Hematopoietic multipotent progenitor cell treated with erythropoietin and hydrocortisone succinate and interleukin-3 and kit ligand, for 15 days (in vitro differentiated cells): ENCODE measurements around the gene DNAJC11.
"Not testable (repeated sequence)": the region's sequence is repeated elsewhere in the genome, so short reads cannot be mapped to it uniquely, and the experiment has no call there.

Experiments used
- DNase-seq: peaks from one replicate; pipeline ENCODE4 v3.0.0-alpha.2; 2015; ENCODE audit warnings: low spot score

The DNAJC11 gene

DNA sequence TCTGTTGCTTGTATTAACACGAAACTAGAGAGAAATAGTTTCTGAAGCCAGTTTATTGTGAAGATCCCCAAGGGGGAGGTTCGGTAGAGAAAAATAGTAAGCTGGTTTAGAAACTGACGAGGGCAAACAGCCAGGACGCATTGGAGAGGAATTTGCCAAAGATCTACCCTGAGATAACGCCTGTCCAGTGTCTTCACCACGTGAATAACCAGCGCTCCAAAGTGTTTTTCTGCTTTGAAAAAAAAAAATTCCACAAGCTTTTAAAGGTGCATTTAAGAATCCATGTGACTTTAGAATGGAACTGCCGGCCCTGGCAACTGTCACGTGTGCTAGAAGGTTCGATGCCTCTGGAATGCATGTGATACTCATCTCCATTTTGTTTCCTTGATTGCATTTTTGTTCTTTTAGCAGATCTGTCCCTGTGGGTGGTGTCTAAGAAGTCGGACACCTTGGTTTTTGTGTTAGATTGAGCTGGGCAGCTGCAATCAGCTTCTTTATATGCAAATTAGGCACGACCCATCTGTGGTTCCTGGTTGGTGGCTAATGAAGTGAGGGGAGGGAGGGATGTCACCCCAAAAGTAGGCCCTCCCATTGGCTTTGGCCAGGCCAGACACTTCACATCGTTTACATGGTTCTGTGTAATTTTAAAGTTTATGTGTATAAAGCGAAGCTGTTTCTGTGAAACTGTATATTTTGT lies 78.2 kb downstream of the DNAJC11 start:
- DNase-seq, result no peak

DNA sequence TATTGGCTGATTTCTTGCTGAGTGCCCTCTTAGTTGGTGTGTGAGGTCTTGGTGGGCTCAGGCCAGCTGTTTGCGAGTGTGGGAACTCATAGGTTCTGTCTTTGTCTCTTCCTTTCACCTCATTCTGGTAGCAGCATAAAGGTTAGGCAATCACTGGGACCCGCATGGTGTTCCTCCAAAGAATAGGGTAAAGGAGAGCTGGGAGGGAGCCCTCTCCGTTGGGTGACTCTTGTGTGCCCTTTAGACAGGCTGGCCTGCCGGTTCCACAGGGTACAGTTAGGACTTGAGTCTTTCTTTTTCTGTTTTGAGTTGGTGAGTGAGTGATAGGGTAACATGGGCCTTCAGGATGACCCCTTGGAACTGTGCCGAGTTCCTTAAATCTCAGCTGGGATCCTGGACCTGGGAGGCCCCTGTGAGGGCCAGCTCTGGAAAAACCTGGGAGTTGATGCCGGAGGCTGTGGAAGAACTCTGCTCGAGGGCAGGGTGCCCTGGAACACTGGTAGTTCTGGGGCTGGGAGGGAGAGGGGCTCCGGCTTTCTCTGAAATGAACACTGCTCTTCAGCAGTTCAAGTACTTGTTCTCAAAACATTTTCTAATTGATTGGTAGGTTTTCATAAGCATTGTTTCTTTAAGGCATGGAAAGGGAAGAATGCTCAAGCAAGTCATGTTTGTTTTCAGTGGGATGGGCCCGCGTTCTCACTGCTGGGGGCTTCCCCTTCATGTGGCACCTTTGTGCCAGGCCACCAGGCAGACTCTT lies 79.0 kb downstream of the DNAJC11 start:
- DNase-seq, result no peak

DNA sequence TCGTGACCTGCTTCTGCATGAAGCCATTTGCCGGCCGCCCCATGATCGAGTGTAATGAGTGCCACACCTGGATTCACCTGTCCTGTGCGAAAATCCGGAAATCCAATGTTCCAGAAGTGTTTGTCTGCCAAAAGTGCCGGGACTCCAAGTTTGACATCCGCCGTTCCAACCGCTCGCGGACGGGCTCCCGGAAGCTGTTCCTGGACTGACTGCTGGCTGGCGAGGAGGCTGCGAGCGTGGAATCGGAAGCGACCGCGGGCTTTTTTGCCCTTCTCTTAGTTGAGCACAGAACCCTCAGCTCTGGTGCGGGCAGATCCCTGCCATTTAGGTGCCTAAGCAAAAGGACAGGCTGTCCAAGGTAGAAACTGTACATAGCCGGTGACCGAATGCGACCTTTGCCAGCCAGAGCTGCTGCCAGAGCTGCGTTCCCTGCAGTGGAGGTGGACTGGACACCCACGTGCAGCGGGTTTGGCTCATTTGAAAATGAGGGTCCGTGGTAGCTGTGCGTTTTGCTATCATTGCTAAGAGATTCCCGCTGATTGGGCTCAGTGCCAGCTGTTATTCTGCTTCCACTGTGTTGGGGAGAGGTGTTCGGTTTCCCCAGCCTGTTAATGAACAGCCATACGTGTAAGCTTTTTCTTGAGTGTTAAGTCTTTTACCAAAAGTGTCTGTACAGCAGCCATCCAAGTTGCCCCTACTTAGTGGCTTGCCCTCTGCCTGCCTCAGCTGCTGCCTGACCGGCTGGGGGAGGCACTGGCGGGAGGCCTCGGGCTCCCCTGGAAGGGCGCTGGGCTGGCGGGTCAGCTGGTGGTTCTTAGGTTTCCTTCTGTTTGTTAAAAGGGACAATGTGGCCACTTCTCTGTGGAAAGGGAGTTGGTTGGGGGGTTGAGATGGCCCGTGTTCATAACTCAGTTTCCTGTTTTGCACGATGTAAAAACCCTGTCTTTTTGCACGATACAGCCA lies 79.9 kb downstream of the DNAJC11 start:
- no peak for DNase-seq

DNA sequence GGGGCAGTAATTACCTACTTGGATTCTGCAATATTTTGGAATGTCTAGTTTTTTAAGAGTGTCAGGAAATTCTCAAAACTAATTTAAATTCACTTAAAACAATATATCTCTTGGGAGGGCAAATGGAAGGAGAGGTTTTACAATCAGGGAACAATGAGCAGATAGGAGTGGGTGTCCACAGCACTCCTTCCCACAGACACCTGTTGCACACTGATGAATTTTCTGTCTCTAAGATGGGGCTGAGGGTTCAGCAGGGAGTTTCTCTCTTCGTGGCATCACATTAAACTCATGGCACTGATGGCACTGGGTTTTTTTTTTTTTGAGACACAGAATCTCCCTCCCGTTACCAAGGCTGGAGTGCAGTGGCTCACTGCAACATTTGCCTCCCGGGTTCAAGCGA lies 82.6 kb downstream of the DNAJC11 start:
- no peak for DNase-seq

DNA sequence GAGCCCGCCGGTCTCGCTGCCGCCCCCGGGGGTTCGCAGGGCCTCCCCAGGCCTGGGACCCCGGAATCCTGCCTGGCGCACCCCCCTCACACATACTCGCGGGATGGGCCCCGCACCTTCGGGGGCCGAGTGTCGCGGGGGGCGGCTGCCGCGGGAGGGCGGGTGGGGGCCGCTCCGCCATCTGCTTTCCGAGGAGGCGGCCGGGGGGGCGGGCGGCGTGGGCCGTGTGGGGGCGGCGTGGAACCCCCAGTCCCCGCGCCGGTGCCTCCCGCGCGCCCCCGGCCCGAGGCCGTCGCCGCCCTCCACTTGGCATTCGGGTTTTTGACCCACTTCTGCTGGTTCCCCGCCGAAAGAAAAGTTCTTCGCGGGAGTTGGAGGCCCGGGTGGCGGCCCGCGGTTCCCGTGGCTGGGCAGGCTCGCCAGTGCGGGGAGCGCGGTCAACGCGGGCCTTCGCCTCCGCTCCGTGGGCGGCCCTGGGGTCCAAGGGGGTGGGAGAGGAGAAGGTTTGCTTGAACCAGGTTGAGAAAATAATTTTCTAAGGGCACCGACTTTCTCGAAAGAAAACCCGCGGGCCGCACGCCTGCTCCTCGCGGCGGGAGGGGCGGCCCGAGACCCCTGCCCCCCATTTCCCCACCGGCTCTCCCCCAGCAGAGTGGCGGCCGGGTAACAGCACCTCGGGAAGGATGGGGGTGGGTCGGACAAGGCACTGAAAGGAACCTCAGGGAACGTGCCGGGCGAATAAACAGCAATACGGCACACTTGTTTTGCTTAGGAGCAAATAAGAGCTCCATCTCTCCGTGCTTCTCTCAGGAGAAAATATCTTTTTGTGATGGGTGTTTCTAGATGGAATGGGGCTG lies 86.5 kb downstream of the DNAJC11 start:
- DNase-seq, result no peak

DNA sequence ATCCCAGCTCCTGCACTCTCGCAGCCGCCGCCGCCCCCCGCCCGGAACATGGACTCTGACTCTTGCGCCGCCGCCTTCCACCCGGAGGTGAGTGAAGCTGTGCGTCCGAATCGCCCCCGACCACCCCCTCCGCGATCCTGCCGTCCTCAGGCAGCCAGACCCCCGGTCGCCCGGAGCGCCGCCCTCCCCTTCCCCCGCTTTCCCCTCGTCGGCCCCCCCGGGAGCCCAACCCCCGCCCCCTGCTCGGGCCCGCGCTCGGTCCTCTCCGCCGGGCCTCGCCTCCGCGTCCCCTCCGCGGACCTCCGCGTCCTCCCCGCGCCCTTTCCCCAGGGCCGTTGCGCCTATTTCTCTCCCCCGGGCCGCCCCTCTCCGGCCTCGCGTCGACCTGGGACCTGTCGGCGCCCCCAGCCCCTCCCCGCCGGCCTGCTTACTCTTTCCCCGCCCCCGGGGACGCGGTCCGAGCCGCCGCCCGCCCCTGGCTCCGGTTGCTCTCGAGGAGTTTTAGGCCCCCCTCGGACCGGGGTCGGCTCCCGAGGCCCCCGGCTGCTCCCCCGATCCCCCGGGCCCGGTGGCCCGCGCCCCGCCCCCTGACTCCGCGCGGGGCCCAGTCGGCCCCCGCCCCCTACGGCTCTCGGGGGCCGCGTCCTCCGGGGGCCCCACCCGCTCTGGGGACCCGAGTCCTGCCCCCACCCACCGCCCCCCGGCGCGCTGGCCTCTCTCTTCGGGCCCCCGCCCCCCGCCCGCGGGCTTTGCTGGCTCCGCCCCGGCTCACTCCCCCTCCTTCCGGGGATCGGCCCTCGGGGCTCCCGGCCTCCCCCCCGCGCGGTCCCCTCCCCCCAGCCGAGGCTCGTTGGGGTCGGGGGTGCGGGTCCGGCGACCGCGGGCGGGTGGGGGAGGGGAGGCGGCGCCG lies 87.3 kb downstream of the DNAJC11 start:
- no peak for DNase-seq

DNA sequence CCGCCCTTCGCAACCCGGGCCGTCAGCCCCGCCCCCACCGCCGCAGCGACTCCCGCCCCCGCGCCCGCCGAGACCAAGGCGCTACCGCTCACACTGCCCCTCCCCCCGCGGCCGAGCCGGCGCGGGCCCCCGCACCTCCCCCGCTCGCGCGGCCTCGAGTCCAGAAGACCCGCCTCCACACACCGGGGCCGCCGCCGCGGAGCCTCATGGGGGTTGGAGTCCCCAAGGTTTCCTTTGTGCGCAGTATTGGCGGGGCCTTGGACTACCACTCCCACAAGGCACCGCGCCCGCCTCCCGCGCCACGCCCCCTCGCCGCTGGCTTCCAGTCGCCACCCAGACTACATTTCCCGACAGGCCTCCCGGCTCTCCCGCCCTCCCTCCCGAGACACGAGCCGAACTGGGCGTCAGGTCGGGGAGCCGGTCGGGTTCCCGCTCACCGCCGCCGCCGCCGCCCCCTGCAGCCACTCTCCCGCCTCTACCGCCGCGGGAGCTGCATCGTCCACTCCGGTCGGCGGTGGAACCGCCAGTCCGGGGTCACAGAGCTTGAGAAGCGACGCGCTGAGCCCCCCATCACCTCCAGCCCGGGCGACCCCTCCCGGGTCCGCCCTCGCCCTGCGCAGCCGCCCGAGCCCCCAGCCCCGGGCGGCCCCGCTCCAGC lies 88.1 kb downstream of the DNAJC11 start, which contains the start of gene PHF13:
Gene PHF13, plus strand, starts transcription at position 371 of the 658 bp plus-strand sequence. CDS start 336 bp downstream, outside the sequence.
- DNase-seq, result peak; percentile 99

DNA sequence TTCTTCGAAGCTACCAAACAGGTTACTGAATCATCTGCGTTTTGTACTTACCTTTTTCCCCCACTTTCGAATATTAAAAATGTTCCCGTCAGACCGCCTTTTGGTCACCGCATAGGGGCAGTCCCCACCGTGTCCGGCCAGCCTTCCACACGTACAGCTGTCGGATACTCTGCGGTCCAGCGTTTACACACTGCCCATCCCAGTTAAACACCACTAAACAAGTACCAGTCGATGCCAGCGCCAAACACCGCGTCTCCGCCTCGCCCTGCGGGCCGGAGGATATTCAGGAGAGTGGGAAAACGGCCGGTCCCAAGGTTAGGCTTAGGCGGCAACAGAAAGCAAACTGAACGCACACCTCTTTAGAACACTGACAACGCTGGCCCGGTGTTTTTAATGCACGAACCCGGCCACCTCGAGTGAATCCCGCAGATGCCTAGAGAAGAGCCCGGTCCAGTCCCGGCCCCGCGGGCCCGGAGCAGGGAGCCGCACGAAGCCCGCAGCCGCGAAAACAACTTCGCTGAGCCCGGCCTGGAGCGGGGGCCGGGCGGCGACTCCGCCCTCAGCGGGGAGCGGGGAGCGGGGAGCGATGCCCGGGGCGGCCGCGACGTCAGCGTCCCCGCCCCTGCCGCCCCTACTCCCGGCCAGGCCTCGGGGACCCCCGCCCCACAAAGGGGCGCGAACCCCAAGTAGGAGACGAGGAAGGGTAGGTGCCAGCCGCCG lies 88.8 kb downstream of the DNAJC11 start:
- no peak for DNase-seq

DNA sequence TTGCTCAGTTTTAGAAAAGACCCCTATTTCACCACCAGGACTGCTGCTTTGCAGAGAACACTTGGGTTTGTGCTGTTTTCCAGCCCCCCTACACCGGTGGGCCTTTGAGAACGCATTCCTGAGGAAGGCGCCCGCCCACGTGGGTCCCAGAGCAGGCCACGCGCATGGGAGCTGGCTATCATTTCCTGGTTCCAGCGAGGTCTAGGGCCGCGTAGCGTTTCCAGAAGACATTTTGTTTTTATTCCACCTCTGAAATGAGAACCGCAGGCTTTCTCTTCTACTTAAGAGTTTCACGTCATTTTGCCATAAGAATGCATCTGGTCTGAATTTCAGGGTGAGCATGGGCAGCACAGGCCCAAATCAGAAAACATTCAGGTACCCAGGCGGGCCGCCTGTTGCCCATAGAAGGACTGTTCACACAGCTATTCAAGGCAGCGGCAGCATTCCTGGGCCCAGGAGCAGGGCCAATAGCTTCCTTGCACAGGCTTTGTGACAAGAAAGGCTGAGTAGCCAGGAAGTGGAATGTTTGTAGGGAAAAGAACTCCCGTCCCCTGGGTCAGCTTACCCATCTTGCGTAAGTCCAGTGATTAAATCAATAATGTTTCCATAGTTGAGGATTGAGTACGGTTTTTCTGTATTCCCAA lies 97.6 kb downstream of the DNAJC11 start:
- DNase-seq, result no peak

DNA sequence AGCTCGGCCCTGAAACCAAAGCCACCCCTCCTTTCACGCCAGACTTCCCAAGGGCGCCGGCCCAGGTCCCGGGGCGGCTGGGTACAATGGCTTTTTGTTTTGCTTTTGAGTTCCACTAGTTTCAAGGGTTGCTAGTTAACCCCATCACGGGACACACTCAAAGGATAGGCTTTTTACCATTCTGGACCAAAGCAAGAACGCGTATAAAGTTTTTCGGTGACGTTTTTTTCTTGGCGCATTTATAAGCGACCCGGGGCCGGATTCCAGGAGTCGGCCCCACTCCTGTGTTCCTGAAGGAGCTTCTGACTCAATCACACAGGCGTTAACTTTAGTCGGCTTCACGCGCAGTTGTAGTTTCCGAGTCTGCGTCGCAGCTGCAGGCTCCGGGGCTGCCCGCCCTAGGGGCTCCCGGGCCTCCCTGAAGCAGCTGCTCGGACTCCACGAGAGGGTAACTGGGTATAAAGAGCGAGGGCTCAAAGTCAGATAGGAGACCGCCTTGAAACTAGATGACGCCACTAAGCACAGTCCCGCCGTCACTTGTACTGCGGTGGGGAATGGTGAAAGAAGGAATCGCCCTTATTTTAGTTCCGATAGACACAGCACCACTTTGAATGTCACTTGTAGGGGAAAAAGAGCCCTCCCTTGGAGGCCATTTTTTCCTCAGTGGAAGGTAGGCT lies 98.2 kb downstream of the DNAJC11 start:
- peak; percentile 66 for DNase-seq

DNA sequence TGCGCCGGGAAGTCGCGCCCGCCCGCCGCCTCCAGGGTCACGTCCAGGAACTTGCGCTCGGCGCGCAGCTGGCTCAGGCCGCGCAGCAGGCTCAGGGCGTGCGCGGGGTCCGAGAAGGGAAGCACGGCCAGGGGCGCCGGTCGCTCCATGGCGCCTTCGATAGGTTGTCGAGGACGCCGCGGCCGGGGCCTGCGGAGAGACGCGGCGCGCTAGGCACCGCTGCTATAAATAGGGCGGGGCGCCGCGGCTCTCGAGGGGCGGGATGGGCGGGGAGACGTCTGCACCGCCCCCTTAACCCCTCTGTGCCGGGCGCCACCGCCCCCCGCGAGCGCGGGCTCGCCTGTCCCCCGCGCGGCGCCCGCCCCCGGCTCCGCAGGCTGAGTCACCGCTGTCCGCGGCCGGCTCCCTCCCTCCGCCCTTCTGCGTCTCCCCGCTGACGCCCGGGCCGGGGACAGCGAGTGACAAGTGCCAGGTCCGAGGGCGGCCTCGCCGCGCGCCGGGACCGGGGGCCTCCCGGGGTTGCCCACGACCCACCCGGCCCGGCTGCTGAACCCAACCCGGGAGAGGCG lies 98.9 kb downstream of the DNAJC11 start, which contains the start of gene KLHL21:
Gene KLHL21, minus strand, starts transcription at position 201 of the 569 bp plus-strand sequence. Its CDS starts 52 bp downstream, at position 149.
- DNase-seq, result peak; percentile 93

DNA sequence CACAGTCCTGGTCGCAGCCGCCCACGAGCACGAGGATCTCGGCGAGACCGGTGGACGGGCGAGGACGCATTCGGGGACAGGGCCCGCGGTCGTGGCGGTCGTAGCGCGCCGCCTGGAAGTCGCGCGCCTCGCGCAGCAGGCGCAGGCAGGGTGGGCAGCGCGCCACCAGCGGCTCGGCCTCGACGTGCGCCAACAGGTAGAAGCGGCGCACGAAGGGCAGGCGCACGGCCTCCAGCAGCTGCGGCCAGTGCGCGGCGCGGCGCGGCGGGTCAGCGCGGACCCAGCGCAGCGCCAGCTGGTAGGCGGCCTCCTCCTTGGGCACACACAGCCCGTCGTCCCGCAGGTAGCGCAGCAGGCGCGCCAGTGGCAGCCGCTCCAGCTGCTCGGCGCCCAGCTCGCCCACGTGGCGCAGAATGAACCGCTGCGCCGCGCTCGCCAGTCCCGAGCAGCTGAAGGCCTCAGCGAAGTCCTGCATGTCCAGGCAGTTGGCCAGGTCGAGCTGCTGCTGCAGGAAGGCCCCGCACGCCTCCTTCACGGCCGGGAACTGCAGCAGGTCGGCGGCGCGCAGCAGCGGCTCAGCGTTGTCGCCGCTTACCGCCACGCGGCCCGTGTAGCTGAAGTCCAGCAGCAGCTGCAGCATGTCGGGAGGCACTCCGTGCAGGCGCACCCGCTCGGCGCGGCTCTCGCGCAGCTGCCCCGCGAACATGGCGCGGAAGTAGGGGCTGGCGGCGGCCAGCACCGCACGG lies 99.5 kb downstream of the DNAJC11 start:
- DNase-seq, result peak; percentile 54

DNA sequence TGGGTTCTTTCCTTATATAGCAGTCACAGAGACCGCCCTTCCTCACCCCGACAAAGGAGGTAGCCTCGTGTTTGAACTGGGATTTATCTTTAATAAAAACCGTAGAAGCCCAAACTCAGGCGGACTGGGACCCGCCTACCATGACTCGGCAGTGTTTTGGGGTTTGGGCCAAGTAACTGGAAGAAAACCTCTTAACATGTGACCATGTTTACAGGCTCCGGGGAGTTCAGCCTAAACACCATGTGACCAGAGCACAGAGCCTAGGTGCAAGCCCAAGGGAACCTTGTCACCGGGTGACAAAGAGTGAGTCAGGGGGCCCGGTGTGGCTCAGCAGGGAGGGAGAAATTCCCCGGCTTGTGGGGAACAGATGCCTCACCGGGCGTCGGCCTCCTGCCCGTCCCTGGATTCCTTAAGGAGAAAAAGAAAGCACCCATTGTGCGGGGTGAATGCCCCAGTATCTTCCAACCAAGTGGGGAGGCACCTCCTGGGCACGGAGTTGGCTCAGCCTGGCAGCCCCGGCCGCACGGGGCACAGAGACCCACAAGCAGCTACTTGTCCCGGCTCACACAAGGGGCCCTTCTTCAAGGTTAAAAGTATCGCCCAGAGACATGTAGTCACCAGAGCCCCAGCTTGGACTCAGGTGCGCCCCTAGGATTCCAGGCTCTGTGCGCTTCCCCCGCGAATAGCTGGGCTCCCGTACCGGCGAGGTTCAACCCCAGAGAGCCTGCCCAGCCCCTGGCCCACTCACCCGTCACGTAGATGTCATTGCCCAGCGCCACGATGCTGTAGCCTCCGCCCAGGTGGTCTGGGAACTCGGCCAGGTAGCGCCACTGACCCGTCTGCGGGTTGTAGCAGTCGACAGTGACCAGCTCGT lies 100.3 kb downstream of the DNAJC11 start:
- peak; percentile 98 for DNase-seq

DNA sequence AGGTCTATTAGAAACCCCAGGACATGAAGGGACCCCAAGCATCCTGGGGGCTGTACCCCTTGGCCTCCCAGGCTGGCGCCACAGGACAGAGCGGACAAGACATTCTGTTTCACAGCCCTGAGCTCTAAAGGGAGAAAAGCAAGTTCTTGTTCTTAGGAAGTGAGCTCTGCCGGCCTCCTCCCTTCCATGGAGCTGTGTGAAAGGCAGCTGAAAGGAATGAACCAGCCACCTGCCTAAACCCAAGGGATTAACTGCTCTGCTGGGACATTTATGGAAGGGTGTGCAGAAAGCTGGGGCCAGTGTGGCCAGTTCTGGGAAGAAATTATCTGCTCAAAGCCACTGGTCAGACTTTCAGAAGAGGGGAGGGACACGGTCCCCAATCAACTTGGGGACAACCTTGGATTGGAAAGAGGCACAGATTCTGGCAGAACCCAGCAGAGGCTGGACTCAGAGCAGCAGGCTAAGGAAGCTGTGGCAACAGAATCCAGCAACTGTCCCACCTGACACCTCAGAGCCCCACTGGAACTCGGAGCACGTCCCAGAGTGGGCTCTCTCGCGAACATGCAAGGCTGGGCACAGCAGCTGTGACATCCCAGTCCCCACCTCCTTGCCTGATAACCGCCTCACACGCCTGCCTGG lies 101.1 kb downstream of the DNAJC11 start:
- DNase-seq, result peak; percentile 39

DNA sequence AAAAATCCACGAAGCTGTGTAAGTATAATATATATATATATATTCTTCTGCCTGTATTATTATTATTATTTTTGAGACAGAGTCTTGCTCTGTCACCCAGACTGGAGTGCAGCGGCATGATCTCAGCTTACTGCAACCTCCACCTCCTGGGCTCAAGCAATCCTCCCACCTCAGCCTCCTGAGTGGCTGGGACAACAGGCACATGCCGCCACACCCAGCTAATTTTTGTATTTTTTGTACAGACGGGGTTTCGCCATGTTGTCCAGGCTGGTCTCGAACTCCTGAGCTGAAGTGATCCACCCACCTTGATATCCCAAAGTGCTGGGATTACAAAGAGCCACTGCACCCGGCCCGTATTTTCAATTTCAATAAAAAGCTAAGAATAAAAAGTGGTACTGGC lies 101.6 kb downstream of the DNAJC11 start:
- not testable (repeated sequence) for DNase-seq
